Astrocyte (in vitro differentiated cells and primary cell): ENCODE measurements around the gene PPP1R12A.

Experiments
- EZH2 ChIP-seq: IDR thresholded peaks from 2 replicates; pipeline ENCODE4 v1.6.1; 2012; ENCODE audit warnings: mild to moderate bottlenecking, low read length, inconsistent platforms; ENCODE audit not compliant: insufficient read depth
- TF ChIP-seq, protein P1 (sequence below): IDR thresholded peaks from 2 replicates; pipeline ENCODE4 v1.5.1; 2011; ENCODE audit warnings: low read depth, mild to moderate bottlenecking, inconsistent platforms, low read length, moderate library complexity; ENCODE audit not compliant: insufficient read depth

DNA sequence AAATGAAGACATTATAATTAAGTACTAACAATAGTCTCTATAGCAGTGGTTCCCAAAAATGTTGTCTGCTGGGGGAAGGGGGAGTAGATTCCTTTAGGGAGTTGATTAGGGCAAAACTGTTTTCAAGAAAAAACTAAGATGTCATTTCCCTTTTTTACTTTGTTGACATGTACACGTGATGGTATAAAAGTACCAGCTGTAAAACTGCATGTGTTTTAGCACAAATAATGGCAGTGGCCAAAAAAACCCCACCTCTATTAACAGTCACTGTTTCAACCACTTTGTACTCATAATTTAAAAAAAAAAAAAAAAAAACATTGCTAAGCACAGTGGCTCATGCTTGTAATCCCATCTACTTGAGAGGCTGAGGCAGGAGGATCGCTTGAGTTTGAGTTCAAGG lies 61.7 kb downstream of the PPP1R12A start:
- TF ChIP-seq, protein P1, sequence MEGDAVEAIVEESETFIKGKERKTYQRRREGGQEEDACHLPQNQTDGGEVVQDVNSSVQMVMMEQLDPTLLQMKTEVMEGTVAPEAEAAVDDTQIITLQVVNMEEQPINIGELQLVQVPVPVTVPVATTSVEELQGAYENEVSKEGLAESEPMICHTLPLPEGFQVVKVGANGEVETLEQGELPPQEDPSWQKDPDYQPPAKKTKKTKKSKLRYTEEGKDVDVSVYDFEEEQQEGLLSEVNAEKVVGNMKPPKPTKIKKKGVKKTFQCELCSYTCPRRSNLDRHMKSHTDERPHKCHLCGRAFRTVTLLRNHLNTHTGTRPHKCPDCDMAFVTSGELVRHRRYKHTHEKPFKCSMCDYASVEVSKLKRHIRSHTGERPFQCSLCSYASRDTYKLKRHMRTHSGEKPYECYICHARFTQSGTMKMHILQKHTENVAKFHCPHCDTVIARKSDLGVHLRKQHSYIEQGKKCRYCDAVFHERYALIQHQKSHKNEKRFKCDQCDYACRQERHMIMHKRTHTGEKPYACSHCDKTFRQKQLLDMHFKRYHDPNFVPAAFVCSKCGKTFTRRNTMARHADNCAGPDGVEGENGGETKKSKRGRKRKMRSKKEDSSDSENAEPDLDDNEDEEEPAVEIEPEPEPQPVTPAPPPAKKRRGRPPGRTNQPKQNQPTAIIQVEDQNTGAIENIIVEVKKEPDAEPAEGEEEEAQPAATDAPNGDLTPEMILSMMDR: no peak
- no peak for TF ChIP-seq EZH2
